OCI-M2 (cell line): ENCODE measurements around the gene C11orf87.

Experiments used
- DNase-seq: peaks from one replicate; lab custom pipeline; 2025; ENCODE audit not compliant: unreplicated experiment; lab: John Stamatoyannopoulos, UW

Gene C11orf87

GRCh38 chr11:109439684-109440083, 17.7 kb downstream of the C11orf87 start:
- DNase-seq = no peak

GRCh38 chr11:109443052-109443451, 21.1 kb downstream of the C11orf87 start:
- no peak for DNase-seq

GRCh38 chr11:109454857-109455256, 32.9 kb downstream of the C11orf87 start:
- DNase-seq = no peak
